HepG2 (cell line): ENCODE results near the gene ANKRD27. TPM values are rescaled to one million over a fixed set of nuclear protein-coding genes. Genes with fewer than 3 reads are reported as not detected.

ENCODE experiments used
- ERF ChIP-seq: IDR thresholded peaks from 2 replicates; pipeline ENCODE4 v1.6.1; 2018; ENCODE audit warnings: missing biosample characterization, missing genetic modification reagents
- JUND ChIP-seq: sonication (generic); formaldehyde crosslinking; IDR thresholded peaks from 2 replicates; pipeline ENCODE4 v1.8.0; 2022; ENCODE audit warnings: mild to moderate bottlenecking, missing genetic modification reagents
- NFE2L2 ChIP-seq: fragments of 150-350 bp; IDR thresholded peaks from 2 replicates; pipeline ENCODE4 v1.6.1; 2014; ENCODE audit warnings: low read length
- RFX3 ChIP-seq: IDR thresholded peaks from 2 replicates; pipeline ENCODE4 v1.6.1; 2016; ENCODE audit warnings: missing biosample characterization, missing genetic modification reagents
- SMARCE1 ChIP-seq: fragments of 450-650 bp; IDR thresholded peaks from 2 replicates; pipeline ENCODE4 v1.6.1; 2017; ENCODE audit warnings: borderline replicate concordance
- ZNF235 ChIP-seq: sonication (generic); formaldehyde crosslinking; IDR thresholded peaks from 2 replicates; pipeline ENCODE4 v1.8.1; 2023; ENCODE audit warnings: mild to moderate bottlenecking, missing genetic modification reagents, borderline replicate concordance
- ZNF629 ChIP-seq: sonication (generic); formaldehyde crosslinking; conservative IDR thresholded peaks from 2 replicates; pipeline ENCODE4 v1.5.0; 2020; ENCODE audit warnings: missing genetic modification reagents
- ZNF792 ChIP-seq: IDR thresholded peaks from 2 replicates; pipeline ENCODE4 v1.6.1; 2016
- ZSCAN30 ChIP-seq: sonication (generic); formaldehyde crosslinking; IDR thresholded peaks from 2 replicates; pipeline ENCODE4 v1.5.0; 2020; ENCODE audit warnings: mild to moderate bottlenecking, missing genetic modification reagents
- ZSCAN31 ChIP-seq: sonication (generic); formaldehyde crosslinking; IDR thresholded peaks from 2 replicates; pipeline ENCODE4 v1.5.0; 2020; ENCODE audit warnings: low read depth, mild to moderate bottlenecking, missing genetic modification reagents
- polyA plus RNA-seq, 8 experiments: library from polyadenylated mRNA; depleted of rRNA in 3 of 8; stranded (reverse) in 7 of 8; unstranded in 1 of 8; fragments of >200 nt; fragmentation: Illumina TruSeq in 4 of 8; extraction: Trizol in 4 of 8; gene quantifications; 2 replicates each; pipeline versions ENCODE4 v1.2.1 to v1.2.3, GENCODE V29; 2011 to 2016; ENCODE audit warnings: low read depth in 4 of 8, missing spikeins in 1 of 8, mixed read lengths in 1 of 8; ENCODE audit not compliant: insufficient read depth in 1 of 8
- total RNA-seq, 5 experiments: library from RNA; depleted of rRNA; stranded (reverse); fragments of >200 nt; fragmentation: Illumina TruSeq; extraction: Trizol; gene quantifications; 2 replicates each; pipeline ENCODE4 v1.2.3, GENCODE V29; 2016; ENCODE audit warnings: low read depth in 1 of 5
- TF ChIP-seq, protein P1 (sequence below): sonication (generic); formaldehyde crosslinking; IDR thresholded peaks from 2 replicates; pipeline ENCODE4 v1.9.0; 2021; ENCODE audit warnings: mild to moderate bottlenecking, missing genetic modification reagents
- TF ChIP-seq, protein P2 (sequence below): sonication (generic); formaldehyde crosslinking; IDR thresholded peaks from 2 replicates; pipeline ENCODE4 v1.5.0; 2020; ENCODE audit warnings: mild to moderate bottlenecking, missing genetic modification reagents
- TF ChIP-seq, protein P3 (sequence below): sonication (generic); formaldehyde crosslinking; IDR thresholded peaks from 2 replicates; pipeline ENCODE4 v1.8.1; 2023; ENCODE audit warnings: mild to moderate bottlenecking, moderate library complexity, missing genetic modification reagents
- TF ChIP-seq, protein P4 (sequence below): sonication (generic); formaldehyde crosslinking; IDR thresholded peaks from 2 replicates; pipeline ENCODE4 v1.4.0; 2020; ENCODE audit warnings: missing genetic modification reagents, borderline replicate concordance

ANKRD27 gene
- total and polyA plus RNA-seq, 2 of the 13 experiments (the other 11 are each of a cell fraction or from before 2014, with no cell fraction given), result 22.2 to 23.7 TPM

DNA sequence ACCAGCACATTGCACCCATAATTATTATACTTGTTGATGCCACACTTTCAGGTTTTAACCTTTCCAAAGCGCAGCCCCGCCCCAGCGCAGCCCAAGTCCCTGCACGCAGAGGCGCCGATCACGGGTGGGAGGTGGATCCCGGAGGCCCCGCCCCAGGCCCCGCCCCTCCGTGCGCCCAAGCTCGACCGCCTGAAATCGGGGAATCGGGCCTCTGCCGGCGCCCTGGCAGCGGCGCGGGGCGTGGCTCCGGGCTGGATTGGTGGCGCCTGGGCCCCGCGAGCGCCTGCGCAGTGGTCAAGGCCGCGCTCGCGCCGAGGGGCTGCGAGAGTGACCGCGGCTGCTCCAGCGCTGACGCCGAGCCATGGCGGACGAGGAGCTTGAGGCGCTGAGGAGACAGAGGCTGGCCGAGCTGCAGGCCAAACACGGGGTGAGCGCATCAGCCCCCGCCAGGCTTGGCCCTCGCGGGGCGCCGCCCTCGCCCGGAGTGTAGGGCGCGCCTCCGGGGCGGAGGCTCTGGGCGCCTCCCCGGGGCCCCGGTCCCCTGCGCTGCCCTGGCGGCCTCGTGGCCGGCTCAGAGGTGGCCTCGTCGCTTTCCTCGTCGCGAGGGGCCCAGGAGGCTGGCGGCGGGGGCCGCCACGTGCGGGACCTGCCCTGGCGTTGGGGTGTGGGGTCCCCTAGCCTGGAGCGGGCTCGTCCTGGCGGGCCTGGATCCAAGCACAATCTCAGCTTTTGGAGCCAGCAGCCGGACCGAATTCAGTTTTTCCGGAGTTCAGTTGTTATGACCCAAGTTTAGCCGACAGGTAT is 93.9 kb downstream of the ANKRD27 start, which contains the start of gene PDCD5 (continued):
- TF ChIP-seq, protein P1, sequence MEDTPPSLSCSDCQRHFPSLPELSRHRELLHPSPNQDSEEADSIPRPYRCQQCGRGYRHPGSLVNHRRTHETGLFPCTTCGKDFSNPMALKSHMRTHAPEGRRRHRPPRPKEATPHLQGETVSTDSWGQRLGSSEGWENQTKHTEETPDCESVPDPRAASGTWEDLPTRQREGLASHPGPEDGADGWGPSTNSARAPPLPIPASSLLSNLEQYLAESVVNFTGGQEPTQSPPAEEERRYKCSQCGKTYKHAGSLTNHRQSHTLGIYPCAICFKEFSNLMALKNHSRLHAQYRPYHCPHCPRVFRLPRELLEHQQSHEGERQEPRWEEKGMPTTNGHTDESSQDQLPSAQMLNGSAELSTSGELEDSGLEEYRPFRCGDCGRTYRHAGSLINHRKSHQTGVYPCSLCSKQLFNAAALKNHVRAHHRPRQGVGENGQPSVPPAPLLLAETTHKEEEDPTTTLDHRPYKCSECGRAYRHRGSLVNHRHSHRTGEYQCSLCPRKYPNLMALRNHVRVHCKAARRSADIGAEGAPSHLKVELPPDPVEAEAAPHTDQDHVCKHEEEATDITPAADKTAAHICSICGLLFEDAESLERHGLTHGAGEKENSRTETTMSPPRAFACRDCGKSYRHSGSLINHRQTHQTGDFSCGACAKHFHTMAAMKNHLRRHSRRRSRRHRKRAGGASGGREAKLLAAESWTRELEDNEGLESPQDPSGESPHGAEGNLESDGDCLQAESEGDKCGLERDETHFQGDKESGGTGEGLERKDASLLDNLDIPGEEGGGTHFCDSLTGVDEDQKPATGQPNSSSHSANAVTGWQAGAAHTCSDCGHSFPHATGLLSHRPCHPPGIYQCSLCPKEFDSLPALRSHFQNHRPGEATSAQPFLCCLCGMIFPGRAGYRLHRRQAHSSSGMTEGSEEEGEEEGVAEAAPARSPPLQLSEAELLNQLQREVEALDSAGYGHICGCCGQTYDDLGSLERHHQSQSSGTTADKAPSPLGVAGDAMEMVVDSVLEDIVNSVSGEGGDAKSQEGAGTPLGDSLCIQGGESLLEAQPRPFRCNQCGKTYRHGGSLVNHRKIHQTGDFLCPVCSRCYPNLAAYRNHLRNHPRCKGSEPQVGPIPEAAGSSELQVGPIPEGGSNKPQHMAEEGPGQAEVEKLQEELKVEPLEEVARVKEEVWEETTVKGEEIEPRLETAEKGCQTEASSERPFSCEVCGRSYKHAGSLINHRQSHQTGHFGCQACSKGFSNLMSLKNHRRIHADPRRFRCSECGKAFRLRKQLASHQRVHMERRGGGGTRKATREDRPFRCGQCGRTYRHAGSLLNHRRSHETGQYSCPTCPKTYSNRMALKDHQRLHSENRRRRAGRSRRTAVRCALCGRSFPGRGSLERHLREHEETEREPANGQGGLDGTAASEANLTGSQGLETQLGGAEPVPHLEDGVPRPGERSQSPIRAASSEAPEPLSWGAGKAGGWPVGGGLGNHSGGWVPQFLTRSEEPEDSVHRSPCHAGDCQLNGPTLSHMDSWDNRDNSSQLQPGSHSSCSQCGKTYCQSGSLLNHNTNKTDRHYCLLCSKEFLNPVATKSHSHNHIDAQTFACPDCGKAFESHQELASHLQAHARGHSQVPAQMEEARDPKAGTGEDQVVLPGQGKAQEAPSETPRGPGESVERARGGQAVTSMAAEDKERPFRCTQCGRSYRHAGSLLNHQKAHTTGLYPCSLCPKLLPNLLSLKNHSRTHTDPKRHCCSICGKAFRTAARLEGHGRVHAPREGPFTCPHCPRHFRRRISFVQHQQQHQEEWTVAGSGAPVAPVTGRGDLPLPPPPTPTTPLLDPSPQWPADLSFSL (CRISPR knock-in tag), result no peak
- TF ChIP-seq ERF (CRISPR knock-in tag), result 0 out of 2 replicates have a peak, but pooled peaks have one; percentile 52
- TF ChIP-seq RFX3 (CRISPR knock-in tag), result no peak
- TF ChIP-seq, protein P2, sequence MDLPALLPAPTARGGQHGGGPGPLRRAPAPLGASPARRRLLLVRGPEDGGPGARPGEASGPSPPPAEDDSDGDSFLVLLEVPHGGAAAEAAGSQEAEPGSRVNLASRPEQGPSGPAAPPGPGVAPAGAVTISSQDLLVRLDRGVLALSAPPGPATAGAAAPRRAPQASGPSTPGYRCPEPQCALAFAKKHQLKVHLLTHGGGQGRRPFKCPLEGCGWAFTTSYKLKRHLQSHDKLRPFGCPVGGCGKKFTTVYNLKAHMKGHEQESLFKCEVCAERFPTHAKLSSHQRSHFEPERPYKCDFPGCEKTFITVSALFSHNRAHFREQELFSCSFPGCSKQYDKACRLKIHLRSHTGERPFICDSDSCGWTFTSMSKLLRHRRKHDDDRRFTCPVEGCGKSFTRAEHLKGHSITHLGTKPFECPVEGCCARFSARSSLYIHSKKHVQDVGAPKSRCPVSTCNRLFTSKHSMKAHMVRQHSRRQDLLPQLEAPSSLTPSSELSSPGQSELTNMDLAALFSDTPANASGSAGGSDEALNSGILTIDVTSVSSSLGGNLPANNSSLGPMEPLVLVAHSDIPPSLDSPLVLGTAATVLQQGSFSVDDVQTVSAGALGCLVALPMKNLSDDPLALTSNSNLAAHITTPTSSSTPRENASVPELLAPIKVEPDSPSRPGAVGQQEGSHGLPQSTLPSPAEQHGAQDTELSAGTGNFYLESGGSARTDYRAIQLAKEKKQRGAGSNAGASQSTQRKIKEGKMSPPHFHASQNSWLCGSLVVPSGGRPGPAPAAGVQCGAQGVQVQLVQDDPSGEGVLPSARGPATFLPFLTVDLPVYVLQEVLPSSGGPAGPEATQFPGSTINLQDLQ, result no peak; the same call in 1 of the 2 replicates
- TF ChIP-seq ZSCAN30 (CRISPR knock-in tag), result no peak
- TF ChIP-seq, protein P3, sequence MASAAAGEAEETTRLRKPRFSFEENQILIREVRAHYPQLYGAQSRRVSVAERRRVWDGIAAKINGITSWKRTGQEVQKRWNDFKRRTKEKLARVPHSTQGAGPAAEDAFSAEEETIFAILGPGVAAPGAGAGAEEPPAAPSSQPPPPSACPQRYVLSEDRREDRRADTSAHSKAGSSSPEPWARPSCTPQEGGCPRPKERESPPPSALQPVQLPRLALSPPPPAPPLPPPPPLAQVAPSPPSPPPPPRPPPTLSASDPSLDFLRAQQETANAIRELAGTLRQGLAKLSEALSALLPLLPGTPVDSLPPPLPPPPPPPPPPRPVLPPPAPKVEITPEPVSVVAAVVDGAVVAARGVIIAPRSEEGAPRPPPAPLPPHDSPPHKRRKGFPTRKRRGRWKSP (CRISPR knock-in tag), result 0 out of 2 replicates have a peak, but pooled peaks have one; percentile 60
- TF ChIP-seq ZNF629 (CRISPR knock-in tag), result no peak
- peak; percentile 55; the same call in 1 of the 2 replicates for TF ChIP-seq ZNF792 (CRISPR knock-in tag)
- TF ChIP-seq, protein P4, sequence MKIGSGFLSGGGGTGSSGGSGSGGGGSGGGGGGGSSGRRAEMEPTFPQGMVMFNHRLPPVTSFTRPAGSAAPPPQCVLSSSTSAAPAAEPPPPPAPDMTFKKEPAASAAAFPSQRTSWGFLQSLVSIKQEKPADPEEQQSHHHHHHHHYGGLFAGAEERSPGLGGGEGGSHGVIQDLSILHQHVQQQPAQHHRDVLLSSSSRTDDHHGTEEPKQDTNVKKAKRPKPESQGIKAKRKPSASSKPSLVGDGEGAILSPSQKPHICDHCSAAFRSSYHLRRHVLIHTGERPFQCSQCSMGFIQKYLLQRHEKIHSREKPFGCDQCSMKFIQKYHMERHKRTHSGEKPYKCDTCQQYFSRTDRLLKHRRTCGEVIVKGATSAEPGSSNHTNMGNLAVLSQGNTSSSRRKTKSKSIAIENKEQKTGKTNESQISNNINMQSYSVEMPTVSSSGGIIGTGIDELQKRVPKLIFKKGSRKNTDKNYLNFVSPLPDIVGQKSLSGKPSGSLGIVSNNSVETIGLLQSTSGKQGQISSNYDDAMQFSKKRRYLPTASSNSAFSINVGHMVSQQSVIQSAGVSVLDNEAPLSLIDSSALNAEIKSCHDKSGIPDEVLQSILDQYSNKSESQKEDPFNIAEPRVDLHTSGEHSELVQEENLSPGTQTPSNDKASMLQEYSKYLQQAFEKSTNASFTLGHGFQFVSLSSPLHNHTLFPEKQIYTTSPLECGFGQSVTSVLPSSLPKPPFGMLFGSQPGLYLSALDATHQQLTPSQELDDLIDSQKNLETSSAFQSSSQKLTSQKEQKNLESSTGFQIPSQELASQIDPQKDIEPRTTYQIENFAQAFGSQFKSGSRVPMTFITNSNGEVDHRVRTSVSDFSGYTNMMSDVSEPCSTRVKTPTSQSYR (CRISPR knock-in tag), result no peak
- peak; percentile 80 for TF ChIP-seq ZSCAN31
- TF ChIP-seq JUND (CRISPR knock-in tag), result 0 out of 2 replicates have a peak, but pooled peaks have one; percentile 9
- peak; percentile 62; the same call in 1 of the 2 replicates for TF ChIP-seq ZNF235 (CRISPR knock-in tag)
- no peak for TF ChIP-seq SMARCE1
- TF ChIP-seq NFE2L2, result no peak
